ENCODE measurements around the gene UBR3. TPM values are rescaled to one million over a fixed set of nuclear protein-coding genes. Genes with fewer than 3 reads are reported as not detected.
A peak's percentile ranks its signal among the peaks of the same experiment; 100 is the strongest.

Gene UBR3
- total and polyA plus RNA-seq, 8 donors, result 7.3 to 26.8 (median 20.5) TPM

- Histone ChIP-seq H3K4me3 (no peak overlapping the region), H3K27me3 (no peaks in the 10 kb centered on the region), H3K27ac (no peak overlapping the region), H3K9me3 (no peaks in the 10 kb centered on the region), H3K36me3 (no peaks in the 10 kb centered on the region), H3K4me1 (peaks cover 7 to 21% (median 16%) of the 10 kb centered on the region in 3 donors)
- ATAC-seq (no peak), FAIRE-seq (no peak), DNase-seq (no peak)
- WGBS, 2 donors, result 52 to 60% methylated on average over 3 of the region's 3 CpGs
- intact Hi-C loops (cut with DNase I), result loop anchor here in 1 of 3 donors (5.0 kb wide), 1 partner anchor 105 kb away; no protein-coding TSS in a partner anchor
- TF ChIP-seq, protein P1, sequence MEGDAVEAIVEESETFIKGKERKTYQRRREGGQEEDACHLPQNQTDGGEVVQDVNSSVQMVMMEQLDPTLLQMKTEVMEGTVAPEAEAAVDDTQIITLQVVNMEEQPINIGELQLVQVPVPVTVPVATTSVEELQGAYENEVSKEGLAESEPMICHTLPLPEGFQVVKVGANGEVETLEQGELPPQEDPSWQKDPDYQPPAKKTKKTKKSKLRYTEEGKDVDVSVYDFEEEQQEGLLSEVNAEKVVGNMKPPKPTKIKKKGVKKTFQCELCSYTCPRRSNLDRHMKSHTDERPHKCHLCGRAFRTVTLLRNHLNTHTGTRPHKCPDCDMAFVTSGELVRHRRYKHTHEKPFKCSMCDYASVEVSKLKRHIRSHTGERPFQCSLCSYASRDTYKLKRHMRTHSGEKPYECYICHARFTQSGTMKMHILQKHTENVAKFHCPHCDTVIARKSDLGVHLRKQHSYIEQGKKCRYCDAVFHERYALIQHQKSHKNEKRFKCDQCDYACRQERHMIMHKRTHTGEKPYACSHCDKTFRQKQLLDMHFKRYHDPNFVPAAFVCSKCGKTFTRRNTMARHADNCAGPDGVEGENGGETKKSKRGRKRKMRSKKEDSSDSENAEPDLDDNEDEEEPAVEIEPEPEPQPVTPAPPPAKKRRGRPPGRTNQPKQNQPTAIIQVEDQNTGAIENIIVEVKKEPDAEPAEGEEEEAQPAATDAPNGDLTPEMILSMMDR (IDR thresholded peaks at IDR 0.05), result no peak
Observed at GRCh38 chr2:169822036-169822435, 5.2 kb upstream of the UBR3 start.

DNA sequence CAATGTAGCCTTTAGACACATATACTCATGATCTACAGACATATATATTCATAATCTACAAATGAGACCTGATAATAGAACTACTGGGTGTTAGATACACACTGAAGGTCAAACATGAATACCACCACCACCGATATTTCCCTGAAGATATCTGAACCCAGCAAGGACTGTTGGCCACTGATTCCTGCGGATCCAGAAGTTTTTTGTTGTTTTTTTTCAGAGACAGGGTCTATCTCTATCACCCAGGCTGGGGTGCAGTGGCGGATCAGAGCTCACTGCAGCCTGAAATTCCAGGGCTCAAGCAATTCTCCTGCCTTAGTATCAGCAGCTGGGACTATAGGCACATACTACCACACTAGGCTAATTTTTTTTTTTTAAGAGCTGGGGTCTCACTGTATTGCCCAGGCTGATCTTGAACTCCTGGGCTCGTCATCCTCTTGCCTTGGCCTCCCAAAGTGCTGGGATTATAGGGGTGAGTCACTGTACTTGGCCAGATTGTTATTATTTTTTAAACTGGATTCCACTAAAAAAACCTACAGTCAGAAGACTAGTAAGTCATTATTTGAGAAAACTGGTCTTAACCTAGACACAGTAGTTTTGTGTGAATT is 4.4 kb upstream of the UBR3 start:
- ATAC-seq, result no peak
- 70 to 81% methylated on average over 4 of the region's 4 CpGs for WGBS, 2 donors
- no peak for FAIRE-seq

GRCh38 chr2:169823996-169824372 is 3.3 kb upstream of the UBR3 start:
- H3K27me3 ChIP-seq, result no peaks in the 10 kb centered on the region
- no peak for ATAC-seq
- intact Hi-C loops (cut with DNase I), result loop anchor here in 1 of 3 donors (5.0 kb wide), 1 partner anchor 103 kb away; no protein-coding TSS in a partner anchor
- 10 to 14% methylated on average over 4 of the region's 4 CpGs for WGBS, 2 donors
- TF ChIP-seq, protein P1 (IDR thresholded peaks at IDR 0.05), result no peak
- no peaks in the 10 kb centered on the region for H3K9me3 ChIP-seq
- no peak for FAIRE-seq
- no peaks in the 10 kb centered on the region for H3K36me3 ChIP-seq
- no peak for DNase-seq
- peaks cover 7 to 25% (median 16%) of the 10 kb centered on the region in 3 donors for H3K4me1 ChIP-seq
- peak overlapping the region; percentile 69 to 88 (median 71) for H3K4me3 ChIP-seq
- peak overlapping the region in 3 of 4 donors; percentile 54 to 78 (median 67) for H3K27ac ChIP-seq

More for the DNA sequence above, 4.4 kb upstream of the UBR3 start:
- H3K27me3 ChIP-seq, result no peaks in the 10 kb centered on the region
- no peaks in the 10 kb centered on the region for H3K9me3 ChIP-seq
- H3K36me3 ChIP-seq, result no peaks in the 10 kb centered on the region
- H3K27ac ChIP-seq, result no peak overlapping the region
- TF ChIP-seq, protein P1 (IDR thresholded peaks at IDR 0.05), result no peak
- no peak for DNase-seq
- H3K4me3 ChIP-seq, result no peak overlapping the region
- H3K4me1 ChIP-seq, result peaks cover 7 to 21% (median 16%) of the 10 kb centered on the region in 3 donors
- intact Hi-C loops (cut with DNase I), result loop anchor here in 1 of 3 donors (5.0 kb wide), 1 partner anchor 104 kb away; no protein-coding TSS in a partner anchor

DNA sequence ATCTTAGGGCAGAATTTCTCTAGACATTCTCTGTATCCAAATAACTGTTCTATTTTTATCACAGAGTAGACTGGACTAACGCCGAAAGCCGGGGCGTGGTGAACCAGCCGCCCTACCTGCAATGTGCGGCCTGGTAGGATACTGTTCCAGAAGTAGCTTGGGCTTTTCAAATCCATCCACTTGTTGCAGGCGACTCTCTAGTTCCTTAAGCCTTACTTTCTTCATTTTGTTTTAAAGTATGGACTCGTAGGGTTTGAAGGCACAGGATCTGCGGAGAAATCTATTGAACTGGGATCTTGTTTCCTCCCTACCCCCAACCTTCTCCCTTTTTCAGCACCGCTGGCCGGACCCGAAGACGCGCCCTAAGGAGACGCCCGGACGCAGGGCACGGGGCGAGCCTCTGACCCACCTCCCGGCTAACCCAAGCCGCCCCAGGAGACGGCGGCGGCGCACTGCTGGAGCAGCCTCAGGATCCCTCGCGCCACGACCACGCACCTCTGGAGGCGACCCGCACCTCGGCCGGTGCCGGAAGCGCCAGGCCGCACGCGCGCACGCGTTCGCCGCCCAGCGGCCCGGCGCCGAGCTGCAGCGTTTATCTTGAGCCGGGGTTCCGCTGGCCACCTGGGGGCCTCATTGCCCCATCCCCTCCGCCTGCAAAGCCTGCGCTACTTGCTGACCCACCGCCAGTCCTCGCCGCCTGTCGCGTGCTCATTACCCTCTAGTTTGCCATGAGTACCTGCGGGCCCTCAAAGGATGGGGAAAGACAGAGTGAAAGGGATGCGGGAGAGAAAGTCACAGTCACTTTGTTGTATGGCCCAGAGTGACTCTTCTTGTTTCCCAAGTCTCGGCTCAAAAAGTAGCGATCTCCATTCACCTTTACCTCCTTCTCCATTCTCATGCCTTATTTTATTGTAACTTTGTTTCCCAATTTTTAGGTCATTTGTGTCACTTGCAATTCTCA is 2.6 kb upstream of the UBR3 start, which contains the start of gene METTL5:
Gene METTL5 (minus strand): TSS at position 533 of the 961 bp plus-strand sequence. CDS start 308 bp downstream, at position 225.
- peak within 1 kb of the TSS; percentile 35 to 78 (median 60) for H3K27ac ChIP-seq
- no peaks in the 10 kb centered on the region for H3K27me3 ChIP-seq
- intact Hi-C loops (cut with DNase I), result loop anchor here in 1 of 3 donors (5.0 kb wide), 1 partner anchor 103 kb away; no protein-coding TSS in a partner anchor
- ATAC-seq (peak; percentile 78 to 88 (median 84)), DNase-seq (peak; percentile 69 to 93 (median 82)), FAIRE-seq (no peak)
- peaks cover 7 to 31% (median 16%) of the 10 kb centered on the region in 3 donors for H3K4me1 ChIP-seq
- peak within 1 kb of the TSS; percentile 69 to 88 (median 71) for H3K4me3 ChIP-seq
- no peaks in the 10 kb centered on the region for H3K36me3 ChIP-seq
- 1 to 2% methylated on average over 59 to 61 of the region's 61 CpGs for WGBS, 2 donors
- TF ChIP-seq, protein P1 (IDR thresholded peaks at IDR 0.05), result peak; percentile 78 to 94 (median 88)
- H3K9me3 ChIP-seq, result no peaks in the 10 kb centered on the region
